ENCODE data around the gene MRPS23. TPM values are rescaled to one million over a fixed set of nuclear protein-coding genes. Genes with fewer than 3 reads are reported as not detected.

The MRPS23 gene
- total and polyA plus RNA-seq, 2 of the 13 experiments (the other 11 are each of a cell fraction or from before 2014, with no cell fraction given), result 63.2 to 181 TPM

DNA sequence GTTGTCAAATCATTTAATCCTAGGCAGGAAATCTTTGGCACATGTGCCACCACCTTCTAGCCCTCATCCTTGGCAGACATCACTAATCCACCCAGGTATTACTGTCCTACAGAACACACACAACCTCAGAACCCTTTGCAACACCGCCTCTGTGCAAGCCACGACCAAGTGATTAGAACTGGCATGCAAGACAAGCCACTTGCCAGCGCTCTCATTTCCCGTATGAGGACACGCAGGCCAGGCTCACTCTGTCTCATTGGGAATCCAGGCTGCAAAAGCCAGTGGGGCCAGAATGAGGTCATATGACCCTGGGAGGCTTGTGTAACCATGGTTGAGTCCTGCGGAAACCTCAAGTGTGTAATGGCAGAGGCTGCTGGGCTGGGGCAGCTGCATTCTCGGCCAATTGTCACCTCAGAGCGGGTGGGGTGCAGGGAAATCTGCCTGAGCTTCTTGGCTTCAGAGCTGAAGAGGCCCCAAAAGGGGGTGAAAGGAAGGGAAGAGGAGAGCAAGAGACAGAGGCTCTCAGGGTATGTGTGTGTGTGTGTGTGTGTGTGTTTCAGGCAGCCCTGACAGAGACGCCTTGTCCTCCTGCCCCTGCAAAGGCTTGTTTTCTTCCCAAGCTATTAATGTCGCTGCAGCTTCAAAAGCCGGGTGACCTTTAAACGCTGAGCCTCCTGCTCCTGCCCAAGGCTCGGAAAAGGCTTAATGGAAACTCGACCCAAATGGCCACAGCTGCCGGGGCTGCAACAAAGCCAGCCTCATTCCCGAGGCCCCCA is 43.2 kb upstream of the MRPS23 start (continued):
- TF ChIP-seq ZNF501 (CRISPR knock-in tag; IDR thresholded peaks at IDR 0.05) (peak; percentile 76), ZSCAN25 (CRISPR knock-in tag; IDR thresholded peaks at IDR 0.05) (0 out of 2 replicates have a peak, but pooled peaks have one; percentile 12), PHF8 (CRISPR knock-in tag; IDR thresholded peaks at IDR 0.05) (0 out of 2 replicates have a peak, but pooled peaks have one; percentile 30), ZNF7 (CRISPR knock-in tag; IDR thresholded peaks at IDR 0.05) (no peak), ZNF747 (CRISPR knock-in tag; IDR thresholded peaks at IDR 0.05; ENCODE audit: borderline replicate concordance) (0 out of 2 replicates have a peak, but pooled peaks have one; percentile 4), FOXC1 (CRISPR knock-in tag; IDR thresholded peaks at IDR 0.05; ENCODE audit: borderline replicate concordance) (no peak; the same call in 1 of the 2 replicates), IRX3 (CRISPR knock-in tag; IDR thresholded peaks at IDR 0.05; ENCODE audit: borderline replicate concordance, low read depth) (no peak)

DNA sequence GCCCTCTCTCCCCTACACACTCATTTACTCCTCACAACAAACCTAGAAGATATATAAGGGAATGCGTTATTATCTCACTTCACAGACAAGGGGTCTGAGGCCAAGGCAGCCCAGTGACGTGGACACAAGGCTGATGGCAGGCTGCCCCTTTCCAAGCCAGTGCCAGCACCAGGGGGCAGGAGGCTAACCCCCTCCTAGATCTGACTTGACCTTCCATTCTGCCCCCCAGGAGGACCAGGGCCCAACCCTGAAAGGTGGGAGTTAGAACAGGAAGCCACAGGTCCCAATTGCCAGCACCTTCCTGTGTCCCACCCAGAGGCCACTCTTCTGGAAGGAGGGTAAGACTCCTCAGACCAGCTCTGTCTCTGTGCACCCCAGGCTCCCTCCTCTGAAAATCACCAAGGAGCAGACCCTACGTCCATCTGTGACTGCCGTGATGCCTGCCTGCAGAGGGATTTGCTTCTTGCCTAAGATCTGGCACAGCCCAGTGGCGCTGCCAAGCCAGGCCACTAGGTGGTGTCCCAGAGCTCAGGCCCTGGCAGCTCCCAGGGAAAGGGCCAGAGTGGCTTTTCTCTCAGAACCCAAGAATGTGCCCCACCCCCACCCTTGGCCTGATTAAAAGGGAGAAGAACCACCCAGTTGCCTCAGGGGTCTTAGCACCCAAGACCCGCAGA is 42.4 kb upstream of the MRPS23 start:
- Histone ChIP-seq H2AFZ (ENCODE audit: low read length) (no peak overlapping the region), H4K20me1 (ENCODE audit: insufficient read depth, low read length) (no peaks in the 10 kb centered on the region), H3K27me3 (ENCODE audit: control insufficient read depth in 1 of 2, insufficient read depth in 2 of 2, low read length in 2 of 2) (no peaks in the 10 kb centered on the region; a peak in 1 of 5 replicates), H3K27ac (ENCODE audit: extremely low read length, insufficient read depth, low read length) (peak overlapping the region; percentile 93), H3K4me3 (replicated peaks in 1 of 3; ENCODE audit: insufficient read depth in 1 of 3, low read depth in 2 of 3, low read length in 3 of 3) (peak overlapping the region in 2 of 3 experiments; percentile 68 to 83; a peak in 3 of 6 replicates), H3K9ac (ENCODE audit: insufficient read depth, low read depth, low read length) (peak overlapping the region; percentile 88), H3K79me2 (ENCODE audit: insufficient read depth, low read length) (no peaks in the 10 kb centered on the region), H3K4me1 (ENCODE audit: insufficient read depth, low read length) (peaks cover 60% of the 10 kb centered on the region), H3K9me3 (ENCODE audit: low read length) (no peaks in the 10 kb centered on the region), H3K36me3 (replicated peaks in 1 of 2; ENCODE audit: control insufficient read depth in 1 of 2, insufficient read depth in 2 of 2, low read length in 2 of 2) (no peaks in the 10 kb centered on the region), H3K4me2 (ENCODE audit: low read depth, low read length) (peak overlapping the region; percentile 94)
- WGBS (ENCODE audit: low lambda C conversion rate), result 38% methylated on average over 5 of the region's 6 CpGs
- BruUV-seq (replicated peaks), result TSS peak; percentile 95
- ATAC-seq, result peak; percentile 84
- peak; percentile 84 for DNase-seq (ENCODE audit: low spot score)
- intact Hi-C loops (cut with micrococcal nuclease; ENCODE audit: unreplicated experiment) (loop anchor here (1.0 to 5.0 kb wide), 2 partner anchors 40 to 107 kb away; partner anchors contain the start of gene MRPS23), in situ Hi-C loops (cut with HindIII; ENCODE audit: extremely low pct_ligation_motif_present, low pct_unique_long_range_greater_than_20kb) (loop anchor here (10.0 kb wide), 1 partner anchor 223 kb away; no protein-coding TSS in a partner anchor)
- no peak for FAIRE-seq
- ChIA-PET POLR2A (interaction anchor here (0.7 to 4.0 kb wide), 29 partner anchors 11 to 191 kb away, joined by 3 to 87 read pairs (median 8); partner anchors contain the start of genes DYNLL2, MRPS23, SRSF1 and VEZF1), CTCF (ENCODE audit: low intra/inter-chr PET ratio, low total read pairs) (interaction anchor here (1.0 to 1.9 kb wide), 7 partner anchors 12 to 220 kb away, joined by 3 to 12 read pairs (median 7); no protein-coding TSS in a partner anchor)
- TF ChIP-seq, protein P1, sequence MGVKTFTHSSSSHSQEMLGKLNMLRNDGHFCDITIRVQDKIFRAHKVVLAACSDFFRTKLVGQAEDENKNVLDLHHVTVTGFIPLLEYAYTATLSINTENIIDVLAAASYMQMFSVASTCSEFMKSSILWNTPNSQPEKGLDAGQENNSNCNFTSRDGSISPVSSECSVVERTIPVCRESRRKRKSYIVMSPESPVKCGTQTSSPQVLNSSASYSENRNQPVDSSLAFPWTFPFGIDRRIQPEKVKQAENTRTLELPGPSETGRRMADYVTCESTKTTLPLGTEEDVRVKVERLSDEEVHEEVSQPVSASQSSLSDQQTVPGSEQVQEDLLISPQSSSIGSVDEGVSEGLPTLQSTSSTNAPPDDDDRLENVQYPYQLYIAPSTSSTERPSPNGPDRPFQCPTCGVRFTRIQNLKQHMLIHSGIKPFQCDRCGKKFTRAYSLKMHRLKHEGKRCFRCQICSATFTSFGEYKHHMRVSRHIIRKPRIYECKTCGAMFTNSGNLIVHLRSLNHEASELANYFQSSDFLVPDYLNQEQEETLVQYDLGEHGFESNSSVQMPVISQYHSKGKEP (CRISPR knock-in tag; IDR thresholded peaks at IDR 0.05), result 0 out of 2 replicates have a peak, but pooled peaks have one; percentile 51
- TF ChIP-seq ARNTL (CRISPR knock-in tag; IDR thresholded peaks at IDR 0.05) (no peak), KDM2A (CRISPR knock-in tag; IDR thresholded peaks at IDR 0.05; ENCODE audit: borderline replicate concordance, low read depth) (peak; percentile 73), ZMAT3 (CRISPR knock-in tag; conservative IDR thresholded peaks at IDR 0.05) (0 out of 2 replicates have a peak, but pooled peaks have one; percentile 14), ZFP1 (CRISPR knock-in tag; IDR thresholded peaks at IDR 0.05) (0 out of 2 replicates have a peak, but pooled peaks have one; percentile 37), ZNF549 (CRISPR knock-in tag; IDR thresholded peaks at IDR 0.05) (no peak), ZNF501 (CRISPR knock-in tag; IDR thresholded peaks at IDR 0.05) (peak; percentile 82), ZNF333 (CRISPR knock-in tag; IDR thresholded peaks at IDR 0.05; ENCODE audit: borderline replicate concordance) (0 out of 2 replicates have a peak, but pooled peaks have one; percentile 56), CCDC6 (CRISPR knock-in tag; IDR thresholded peaks at IDR 0.05) (peak; percentile 47; the same call in 1 of the 2 replicates), RARA (CRISPR knock-in tag; IDR thresholded peaks at IDR 0.05) (0 out of 2 replicates have a peak, but pooled peaks have one; percentile 23), DNMT3B (CRISPR knock-in tag; conservative IDR thresholded peaks at IDR 0.05) (0 out of 2 replicates have a peak, but pooled peaks have one; percentile 81), ZNF121 (CRISPR knock-in tag; IDR thresholded peaks at IDR 0.05) (peak; percentile 39; the same call in 1 of the 2 replicates), ZNF790 (CRISPR knock-in tag; IDR thresholded peaks at IDR 0.05; ENCODE audit: borderline replicate concordance) (0 out of 2 replicates have a peak, but pooled peaks have one; percentile 8)

Data from HepG2 (cell line).